Endothelial cell of umbilical vein (primary cell): ENCODE measurements around the gene SMPD1.

Experiments used
- CTCF ChIP-seq, 2 donors: IDR thresholded peaks; 1 replicate in 1 of 2; 2 replicates in 1 of 2; pipeline ENCODE4 v1.5.1; 2011; ENCODE audit warnings: low read length in 2 of 2, mild to moderate bottlenecking in 2 of 2, moderate library complexity in 2 of 2, control low read depth in 1 of 2, inconsistent platforms in 1 of 2, low read depth in 1 of 2; ENCODE audit not compliant: insufficient read depth in 1 of 2; ENCODE audit errors: extremely low read depth in 1 of 2
- EZH2 ChIP-seq: IDR thresholded peaks from 2 replicates; pipeline ENCODE4 v1.6.1; 2012; ENCODE audit warnings: borderline replicate concordance, low read depth, mild to moderate bottlenecking, moderate library complexity, low read length, inconsistent platforms; ENCODE audit not compliant: severe bottlenecking
- GATA2 ChIP-seq: IDR thresholded peaks from 2 replicates; pipeline ENCODE4 v1.7.0; 2011; ENCODE audit warnings: low read depth, mild to moderate bottlenecking, moderate library complexity, mixed read lengths, low read length; ENCODE audit not compliant: insufficient read length, insufficient read depth
- JUN ChIP-seq: IDR thresholded peaks from 2 replicates; pipeline ENCODE4 v1.6.1; 2011; ENCODE audit warnings: borderline replicate concordance, low read depth; ENCODE audit not compliant: insufficient read length, insufficient read depth
- MAX ChIP-seq: IDR thresholded peaks from 2 replicates; pipeline ENCODE4 v1.6.1; 2011; ENCODE audit not compliant: insufficient read depth, insufficient read length
- MYC ChIP-seq: IDR thresholded peaks from one replicate; pipeline ENCODE4 v1.6.1; 2011; ENCODE audit warnings: mild to moderate bottlenecking, low read depth, low read length
- POLR2A ChIP-seq: IDR thresholded peaks from 2 replicates; pipeline ENCODE4 v1.6.1; 2012; ENCODE audit warnings: low read depth, mild to moderate bottlenecking, control low read depth, low read length
- POLR2AphosphoS5 ChIP-seq: IDR thresholded peaks from 2 replicates; pipeline ENCODE4 v1.6.1; 2012; ENCODE audit warnings: low read depth, mild to moderate bottlenecking, control low read depth, low read length, moderate library complexity; ENCODE audit not compliant: insufficient read depth

- no peak for TF ChIP-seq POLR2AphosphoS5
- no peak for TF ChIP-seq POLR2A
- no peak for TF ChIP-seq EZH2
- no peak for TF ChIP-seq CTCF (IDR thresholded peaks at IDR 0.05; ENCODE audit: extremely low read depth in 1 of 2, insufficient read depth in 1 of 2, low read depth in 1 of 2, low read length in 2 of 2)
- no peak for TF ChIP-seq MAX
- TF ChIP-seq JUN = no peak
- no peak for TF ChIP-seq GATA2
- TF ChIP-seq MYC = no peak
Measured at GRCh38 chr11:6433998-6434660, 43.9 kb downstream of the SMPD1 start.
